GM23248 (cell line): ENCODE data around the gene KRT31.

ENCODE experiments used
- EZH2 ChIP-seq: fragments of 200-600 bp; sonication (generic); IDR thresholded peaks from 2 replicates; pipeline ENCODE4 v1.6.1; 2018; ENCODE audit warnings: antibody characterized with exemption, mild to moderate bottlenecking; ENCODE audit not compliant: insufficient read depth, poor library complexity, severe bottlenecking
- EZH2phosphoT487 ChIP-seq: fragments of 200-600 bp; sonication (generic); IDR thresholded peaks from 2 replicates; pipeline ENCODE4 v1.6.1; 2018; ENCODE audit warnings: antibody characterized with exemption, moderate library complexity, mild to moderate bottlenecking, low read depth; ENCODE audit not compliant: insufficient read depth

DNA sequence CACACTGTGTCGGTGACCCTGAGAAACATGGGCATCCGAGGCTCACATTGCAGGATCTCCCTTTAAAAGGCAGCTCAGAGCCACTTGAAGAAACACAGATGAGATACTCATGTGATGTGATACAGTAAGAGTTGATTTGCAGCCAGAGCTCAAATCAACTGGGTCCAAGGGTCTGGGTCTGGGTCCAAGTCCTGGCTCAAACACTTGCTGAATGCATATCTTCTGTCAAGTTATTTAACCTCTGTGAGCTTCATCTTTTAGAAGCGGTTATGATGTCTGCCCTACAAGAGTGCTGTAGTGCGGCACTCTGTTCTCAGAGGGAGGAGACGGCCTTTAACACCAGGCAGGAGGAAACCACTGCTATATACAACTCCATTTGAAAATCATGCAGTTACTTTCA lies 37.0 kb upstream of the KRT31 start:
- no peak for TF ChIP-seq EZH2
- TF ChIP-seq EZH2phosphoT487: no peak
